Measurements from ENCODE around the gene DAGLA.

The DAGLA gene

DNA sequence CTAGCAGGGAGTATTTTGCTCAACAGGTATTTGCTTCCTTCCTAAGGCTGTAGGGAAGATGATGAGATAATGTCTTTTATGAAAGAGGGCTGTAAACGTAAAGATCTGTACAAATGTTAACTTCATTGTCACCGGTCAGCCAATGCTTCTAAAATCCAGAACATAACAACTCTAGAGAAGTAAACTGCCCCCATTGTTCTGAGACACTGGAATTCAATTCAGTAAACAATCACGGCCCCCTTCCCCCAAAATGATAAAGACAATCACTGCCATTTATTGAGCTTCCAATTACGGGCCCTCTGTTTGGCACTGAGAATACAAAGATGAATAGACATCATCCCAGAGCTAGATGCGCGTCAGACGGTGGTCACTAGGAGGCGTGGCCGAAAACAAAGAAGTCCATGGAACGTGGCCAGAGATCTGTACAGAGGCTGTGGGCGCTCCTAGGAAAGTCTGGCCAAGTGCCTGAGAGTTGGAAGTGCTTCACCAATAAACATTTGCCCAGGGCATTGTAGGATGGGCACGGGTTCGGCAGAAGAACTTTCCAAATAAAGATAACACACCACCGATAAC, 111.6 kb downstream of the DAGLA start:
- DNase-seq (ENCODE audit: low read depth), result peak; percentile 80
- H3K4me3 ChIP-seq (ENCODE audit: low read length), result peak overlapping the region; percentile 88
- TF ChIP-seq, protein P1, sequence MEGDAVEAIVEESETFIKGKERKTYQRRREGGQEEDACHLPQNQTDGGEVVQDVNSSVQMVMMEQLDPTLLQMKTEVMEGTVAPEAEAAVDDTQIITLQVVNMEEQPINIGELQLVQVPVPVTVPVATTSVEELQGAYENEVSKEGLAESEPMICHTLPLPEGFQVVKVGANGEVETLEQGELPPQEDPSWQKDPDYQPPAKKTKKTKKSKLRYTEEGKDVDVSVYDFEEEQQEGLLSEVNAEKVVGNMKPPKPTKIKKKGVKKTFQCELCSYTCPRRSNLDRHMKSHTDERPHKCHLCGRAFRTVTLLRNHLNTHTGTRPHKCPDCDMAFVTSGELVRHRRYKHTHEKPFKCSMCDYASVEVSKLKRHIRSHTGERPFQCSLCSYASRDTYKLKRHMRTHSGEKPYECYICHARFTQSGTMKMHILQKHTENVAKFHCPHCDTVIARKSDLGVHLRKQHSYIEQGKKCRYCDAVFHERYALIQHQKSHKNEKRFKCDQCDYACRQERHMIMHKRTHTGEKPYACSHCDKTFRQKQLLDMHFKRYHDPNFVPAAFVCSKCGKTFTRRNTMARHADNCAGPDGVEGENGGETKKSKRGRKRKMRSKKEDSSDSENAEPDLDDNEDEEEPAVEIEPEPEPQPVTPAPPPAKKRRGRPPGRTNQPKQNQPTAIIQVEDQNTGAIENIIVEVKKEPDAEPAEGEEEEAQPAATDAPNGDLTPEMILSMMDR (conservative IDR thresholded peaks at IDR 0.05; ENCODE audit: low read depth, low read length), result no peak

DNA sequence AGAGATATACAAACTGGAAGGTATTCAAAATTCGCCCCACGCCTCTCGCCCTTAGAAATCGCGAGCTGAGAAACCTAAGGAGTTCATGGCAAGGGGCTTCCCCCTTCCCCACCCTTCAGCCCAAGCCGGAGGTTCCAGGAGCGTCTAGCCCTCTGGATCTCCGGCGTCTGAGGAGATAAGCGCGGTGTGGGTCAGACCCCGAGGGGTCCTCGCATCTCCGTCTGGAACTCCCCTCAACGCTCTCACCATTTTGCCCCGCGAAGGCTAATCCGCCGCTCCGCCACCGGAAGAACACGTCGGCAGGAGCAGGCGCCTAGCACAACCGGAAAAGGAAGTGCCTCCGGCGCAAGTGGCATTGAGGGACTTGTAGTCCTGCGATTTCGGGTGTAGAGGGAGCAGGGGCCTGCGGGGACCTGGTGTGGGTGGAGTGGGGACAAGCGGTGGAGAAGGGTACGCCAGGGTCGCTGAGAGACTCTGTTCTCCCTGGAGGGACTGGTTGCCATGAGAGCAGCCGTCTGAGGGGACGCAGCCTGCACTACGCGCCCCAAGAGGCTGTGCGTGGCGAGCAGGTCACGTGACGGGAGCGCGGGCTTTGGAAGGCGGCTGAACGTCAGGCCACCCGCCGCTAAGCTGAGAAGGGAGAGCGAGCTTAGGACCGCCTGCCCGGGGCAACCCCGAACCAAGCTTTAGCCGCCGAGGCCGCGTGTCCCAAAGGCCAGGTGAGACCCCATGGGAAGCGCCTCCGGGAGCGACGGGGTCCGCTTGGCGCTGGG, 112.3 kb downstream of the DAGLA start, which contains the start of the genes FEN1 and TMEM258:
TSS of gene FEN1 (plus strand) at position 602 of the 773 bp plus-strand sequence. CDS start 2,451 bp downstream, outside the sequence.
TSS of gene TMEM258 (minus strand) at position 290 of the 773 bp plus-strand sequence. CDS start at position 249, 41 bp downstream.
- TF ChIP-seq, protein P1 (conservative IDR thresholded peaks at IDR 0.05; ENCODE audit: low read depth, low read length), result no peak
- DNase-seq (ENCODE audit: low read depth), result peak; percentile 86
- H3K4me3 ChIP-seq (ENCODE audit: low read length), result peak within 1 kb of the TSS; percentile 88

DNA sequence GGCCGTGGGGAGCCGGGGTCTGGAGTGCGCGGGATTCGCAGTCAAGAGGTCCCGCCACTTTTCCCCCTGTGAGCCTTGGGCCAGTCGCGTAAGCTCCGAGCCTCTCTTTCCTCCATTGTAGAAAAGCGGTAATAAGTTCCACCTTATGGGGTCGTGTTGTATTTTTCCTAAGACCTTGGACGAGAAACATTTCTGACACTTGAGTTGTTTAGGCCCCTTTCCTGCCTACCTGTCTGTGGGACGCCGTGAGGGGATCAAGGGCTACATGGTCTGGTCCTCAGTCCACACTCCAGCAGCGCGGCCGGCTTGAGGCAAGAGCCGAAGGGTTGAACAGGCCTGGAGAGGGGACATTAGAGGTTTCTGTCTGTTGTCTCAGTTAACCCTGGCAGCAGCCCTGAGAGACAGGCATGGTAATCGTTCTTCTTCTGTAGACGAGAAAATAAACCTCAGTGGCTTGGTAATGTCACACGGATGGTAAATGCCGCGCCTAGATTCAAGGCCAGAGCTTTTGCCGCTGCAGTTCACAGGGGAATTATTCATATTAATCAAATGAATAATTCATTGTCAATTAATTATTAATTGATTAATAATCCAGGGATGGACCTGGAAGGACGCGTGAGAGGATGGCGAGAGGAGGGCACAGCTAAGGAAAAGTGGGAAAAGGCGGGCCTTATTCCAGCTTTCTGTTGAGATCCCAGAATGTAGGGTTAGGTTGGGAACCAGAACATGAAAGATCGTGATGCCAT, 113.1 kb downstream of the DAGLA start:
- no peak for DNase-seq (ENCODE audit: low read depth)
- TF ChIP-seq, protein P1 (conservative IDR thresholded peaks at IDR 0.05; ENCODE audit: low read depth, low read length), result no peak
- H3K4me3 ChIP-seq (ENCODE audit: low read length), result peak overlapping the region; percentile 88

DNA sequence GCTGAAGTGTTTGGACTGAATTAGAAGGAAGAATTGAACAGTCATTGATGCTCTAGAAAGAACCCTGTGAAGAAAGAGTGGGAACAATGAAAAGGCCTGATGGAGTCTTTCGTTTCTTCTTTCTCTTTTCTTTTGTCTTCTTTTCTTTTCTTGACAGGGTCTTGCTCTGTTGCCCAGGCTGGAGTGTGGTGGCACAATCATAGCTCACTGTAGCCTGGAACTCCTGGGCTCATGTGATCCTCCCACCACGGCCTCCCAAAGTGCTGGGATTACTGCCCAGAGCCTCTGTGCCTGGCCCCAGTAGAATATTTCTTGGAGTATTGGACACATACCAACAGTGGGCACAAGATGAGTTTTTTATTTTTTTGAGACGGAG, 113.6 kb downstream of the DAGLA start:
- TF ChIP-seq, protein P1 (conservative IDR thresholded peaks at IDR 0.05; ENCODE audit: low read depth, low read length), result no peak
- DNase-seq (ENCODE audit: low read depth), result no peak
- peak overlapping the region; percentile 88 for H3K4me3 ChIP-seq (ENCODE audit: low read length)

DNA sequence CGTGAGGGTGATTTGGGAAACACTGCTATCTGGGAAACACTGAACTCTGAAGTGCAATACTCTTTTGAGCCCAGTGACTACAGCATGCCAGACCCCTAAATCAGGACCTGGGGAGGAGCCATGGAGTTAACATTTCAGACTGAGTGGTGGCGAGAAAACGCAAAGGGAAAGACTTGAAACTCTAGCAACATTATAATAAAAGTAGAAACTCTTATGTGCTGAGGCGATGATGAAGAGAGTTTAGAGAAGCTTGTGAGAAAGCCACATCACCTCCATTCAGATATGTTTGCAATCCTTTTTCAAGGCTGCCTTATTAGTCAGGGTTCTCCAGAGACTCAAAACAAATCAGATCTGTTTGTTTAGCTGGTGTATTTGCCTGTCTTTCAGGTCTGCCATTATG, 114.4 kb downstream of the DAGLA start:
- no peak overlapping the region for H3K4me3 ChIP-seq (ENCODE audit: low read length)
- TF ChIP-seq, protein P1 (conservative IDR thresholded peaks at IDR 0.05; ENCODE audit: low read depth, low read length), result no peak
- no peak for DNase-seq (ENCODE audit: low read depth)

DNA sequence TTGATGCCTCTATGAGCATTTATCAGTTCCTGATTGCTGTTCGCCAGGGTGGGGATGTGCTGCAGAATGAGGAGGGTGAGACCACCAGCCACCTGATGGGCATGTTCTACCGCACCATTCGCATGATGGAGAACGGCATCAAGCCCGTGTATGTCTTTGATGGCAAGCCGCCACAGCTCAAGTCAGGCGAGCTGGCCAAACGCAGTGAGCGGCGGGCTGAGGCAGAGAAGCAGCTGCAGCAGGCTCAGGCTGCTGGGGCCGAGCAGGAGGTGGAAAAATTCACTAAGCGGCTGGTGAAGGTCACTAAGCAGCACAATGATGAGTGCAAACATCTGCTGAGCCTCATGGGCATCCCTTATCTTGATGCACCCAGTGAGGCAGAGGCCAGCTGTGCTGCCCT, 115.3 kb downstream of the DAGLA start:
- DNase-seq (ENCODE audit: low read depth), result no peak
- H3K4me3 ChIP-seq (ENCODE audit: low read length), result no peak overlapping the region
- TF ChIP-seq, protein P1 (conservative IDR thresholded peaks at IDR 0.05; ENCODE audit: low read depth, low read length), result no peak

Data from retinal pigment epithelial cell (primary cell).